Measurements from ENCODE around the gene SPATS2. TPM values are rescaled to one million over a fixed set of nuclear protein-coding genes. Genes with fewer than 3 reads are reported as not detected.

The SPATS2 gene
- total and polyA plus RNA-seq, 10 of the 15 experiments (the other 5 are each of a cell fraction or from before 2014, with no cell fraction given) = 9.0 to 54.2 (median 27.5) TPM

GRCh38 chr12:49549735-49550692 is 182.8 kb downstream of the SPATS2 start:
- SMC1A ChIA-PET (ENCODE audit: uncharacterized antibody, unreplicated experiment) = interaction anchor here (1.0 kb wide), 1 partner anchor 192 kb away, joined by 4 read pairs; no protein-coding TSS in a partner anchor
- no peak overlapping the region for H3K4me3 ChIP-seq
- BruUV-seq (replicated peaks) = no TSS peak
- TF ChIP-seq PKNOX1 (IDR thresholded peaks at IDR 0.05) (no peak), NRF1 (conservative IDR thresholded peaks at IDR 0.05; ENCODE audit: low read depth, low read length) (no peak), POLR2A (IDR thresholded peaks at IDR 0.05; ENCODE audit: low read depth, low read length) (no peak), DPF2 (IDR thresholded peaks at IDR 0.05) (no peak), IKZF1 (conservative IDR thresholded peaks at IDR 0.05) (no peak), RUNX3 (IDR thresholded peaks at IDR 0.05; ENCODE audit: low read length) (no peak), SP1 (IDR thresholded peaks at IDR 0.05; ENCODE audit: low read depth, low read length) (no peak), EED (IDR thresholded peaks at IDR 0.05; ENCODE audit: low read depth) (no peak), EGR1 (IDR thresholded peaks at IDR 0.05; ENCODE audit: borderline replicate concordance in 1 of 2, low read depth in 2 of 2, low read length in 2 of 2) (no peak), EZH2 (IDR thresholded peaks at IDR 0.05; ENCODE audit: borderline replicate concordance, control insufficient read depth, low read depth, low read length) (no peak), CREB1 (IDR thresholded peaks at IDR 0.05; ENCODE audit: low read depth) (no peak), POLR2AphosphoS2 (IDR thresholded peaks at IDR 0.05; ENCODE audit: low read depth, low read length) (no peak), ZBTB40 (IDR thresholded peaks at IDR 0.05; ENCODE audit: borderline replicate concordance) (no peak), PML (IDR thresholded peaks at IDR 0.05; ENCODE audit: low read length) (no peak), NR2C2 (IDR thresholded peaks at IDR 0.05; ENCODE audit: borderline replicate concordance, control insufficient read depth, insufficient read length, low read depth) (no peak), MEF2A (IDR thresholded peaks at IDR 0.05; ENCODE audit: insufficient read depth, low read depth, low read length) (no peak)

More at GRCh38 chr12:49549735-49550692, 182.8 kb downstream of the SPATS2 start:
- ChIA-PET POLR2A (interaction anchor here (1.2 kb wide), 1 partner anchor 87 kb away, joined by 3 read pairs; no protein-coding TSS in a partner anchor), RAD21 (ENCODE audit: unreplicated experiment) (interaction anchor here (1.2 to 1.9 kb wide), 2 partner anchors 192 kb away, joined by 6 to 8 read pairs; no protein-coding TSS in a partner anchor), CTCF (interaction anchor here (0.9 to 6.5 kb wide), 4 partner anchors 21 to 192 kb away, joined by 3 to 67 read pairs (median 6); no protein-coding TSS in a partner anchor)
- Histone ChIP-seq H3K4me1 (ENCODE audit: control insufficient read depth, insufficient read depth, low read length) (no peaks in the 10 kb centered on the region), H3K79me2 (ENCODE audit: control insufficient read depth, insufficient read depth, low read length) (no peaks in the 10 kb centered on the region), H3K9ac (ENCODE audit: control insufficient read depth, insufficient read depth, low read length) (no peak overlapping the region), H2AFZ (ENCODE audit: control insufficient read depth, low read depth, low read length) (no peak overlapping the region), H4K20me1 (ENCODE audit: control insufficient read depth, insufficient read depth) (no peaks in the 10 kb centered on the region), H3K4me2 (ENCODE audit: control insufficient read depth, insufficient read depth) (no peak overlapping the region), H3K27me3 (replicated peaks in 1 of 2; ENCODE audit: control insufficient read depth in 2 of 2, insufficient read depth in 2 of 2, low read length in 1 of 2) (peaks cover 0 to 9% of the 10 kb centered on the region in 2 experiments; a peak in 3 of 4 replicates), H3K36me3 (ENCODE audit: control insufficient read depth in 2 of 2, insufficient read depth in 2 of 2, low read length in 1 of 2) (no peaks in the 10 kb centered on the region), H3K9me3 (replicated peaks; ENCODE audit: control insufficient read depth, insufficient read depth, low read length) (no peaks in the 10 kb centered on the region), H3K27ac (ENCODE audit: control insufficient read depth, insufficient read depth) (no peak overlapping the region)
- FAIRE-seq (no peak), DNase-seq (ENCODE audit: low read depth, low spot score) (no peak), ATAC-seq (no peak)
- in situ Hi-C loops (cut with MboI) = no loop called here
- 67% methylated on average over 24 of the region's 28 CpGs for WGBS (ENCODE audit: insufficient coverage, insufficient replicate concordance, low lambda C conversion rate, missing lambda C conversion rate)
- intact Hi-C loops (cut with micrococcal nuclease; ENCODE audit: unreplicated experiment) = no loop called here
